HCT116 (cell line): ENCODE measurements around the gene GOLGA6A. TPM values are rescaled to one million over a fixed set of nuclear protein-coding genes. Genes with fewer than 3 reads are reported as not detected.

Source experiments
- ATAC-seq: fragments of 200-7000 bp; cut with Tn5 transposase; 2 replicates; pipeline ENCODE4 v1.9.1; 2020; ENCODE audit warnings: mild to moderate bottlenecking, moderate library complexity
- BruUV-seq: library from RNA; stranded (reverse); fragments of 400-500 nt; replicated peaks from 2 replicates; lab custom pipeline; 2021; lab: Mats Ljungman, UMichigan
- CTCF ChIA-PET: fragments of 300-600 bp; sonication (Branson Sonifier 250); formaldehyde crosslinking; loops from one replicate; lab custom pipeline; 2021; ENCODE audit warnings: antibody characterized with exemption; lab: Charles Lee
- POLR2A ChIA-PET: fragments of 300-600, 350-600 bp; sonication (Branson Sonifier 250); formaldehyde crosslinking; loops from one replicate; lab custom pipeline; 2021; ENCODE audit warnings: antibody characterized with exemption; lab: Charles Lee
- RAD21 ChIA-PET, 2 experiments: fragments of 300-600 bp; sonication (Branson Sonifier 250); formaldehyde crosslinking; loops; one replicate each; lab custom pipeline; 2023; ENCODE audit warnings: low total read pairs in 2 of 2; ENCODE audit not compliant: uncharacterized antibody in 2 of 2, unreplicated experiment in 2 of 2, low non-redundant PET in 1 of 2; lab: Charles Lee
- DNase-seq: peaks from one replicate; pipeline ENCODE4 v3.0.0-alpha.2; 2010; ENCODE audit warnings: low read depth, low spot score
- H2AFZ ChIP-seq: fragments of 200-600 bp; shearing (Covaris generic), sonication (generic); 2 replicates; pipeline ENCODE4 v1.6.1; 2017; ENCODE audit warnings: low read depth, mixed run types, mixed read lengths, antibody characterized with exemption, low read length; ENCODE audit not compliant: poor library complexity, severe bottlenecking
- H3K27ac ChIP-seq: 2 replicates; pipeline ENCODE4 v1.5.1; 2012; ENCODE audit warnings: low read depth, low read length
- H3K27me3 ChIP-seq: fragments of 200-600 bp; sonication (generic); 2 replicates; pipeline ENCODE4 v1.6.1; 2016; ENCODE audit warnings: mixed run types, low read length, mixed read lengths; ENCODE audit not compliant: insufficient read depth
- H3K36me3 ChIP-seq, 2 experiments: fragments of 200-500 bp in 1 of 2; fragments of 200-600 bp in 1 of 2; sonication (Bioruptor generic) in 1 of 2; sonication (generic) in 1 of 2; 2 replicates each; pipeline versions ENCODE4 v1.5.1 to v1.6.1; 2014 to 2016; ENCODE audit warnings: low read length in 2 of 2, inconsistent platforms in 1 of 2, mixed read lengths in 1 of 2, mixed run types in 1 of 2; ENCODE audit not compliant: insufficient read depth in 2 of 2, control insufficient read depth in 1 of 2
- H3K4me1 ChIP-seq, 2 experiments: fragments of 200-600 bp in 1 of 2; sonication (generic) in 1 of 2; 2 replicates each; pipeline versions ENCODE4 v1.5.1 to v1.6.1; 2012 to 2017; ENCODE audit warnings: low read length in 2 of 2, inconsistent platforms in 1 of 2, mild to moderate bottlenecking in 1 of 2, mixed read lengths in 1 of 2, mixed run types in 1 of 2, moderate library complexity in 1 of 2; ENCODE audit not compliant: insufficient read depth in 2 of 2, control insufficient read depth in 1 of 2
- H3K4me2 ChIP-seq: fragments of 200-600 bp; sonication (generic); 2 replicates; pipeline ENCODE4 v1.6.1; 2017; ENCODE audit warnings: mixed run types, low read length, mixed read lengths
- H3K4me3 ChIP-seq, 2 experiments: fragments of 200-600 bp in 1 of 2; sonication (generic) in 1 of 2; replicated peaks in 1 of 2; 2 replicates each; pipeline ENCODE4 v1.5.1; 2011 to 2016; ENCODE audit warnings: low read length in 2 of 2, control low read depth in 1 of 2, low read depth in 1 of 2, mild to moderate bottlenecking in 1 of 2, mixed read lengths in 1 of 2, mixed run types in 1 of 2
- H3K79me2 ChIP-seq: fragments of 200-600 bp; sonication (generic); 2 replicates; pipeline ENCODE4 v1.6.1; 2017; ENCODE audit warnings: mild to moderate bottlenecking, mixed run types, low read length, moderate library complexity, mixed read lengths; ENCODE audit not compliant: insufficient read depth
- H3K9ac ChIP-seq: fragments of 200-600 bp; sonication (generic); 2 replicates; pipeline ENCODE4 v1.6.1; 2016; ENCODE audit warnings: low read length, mixed read lengths
- H3K9me2 ChIP-seq: fragments of 200-600 bp; sonication (generic), shearing (Covaris generic); 2 replicates; pipeline ENCODE4 v1.6.1; 2017; ENCODE audit warnings: mixed run types, mild to moderate bottlenecking, moderate library complexity; ENCODE audit not compliant: insufficient read depth
- H3K9me3 ChIP-seq, 2 experiments: fragments of 200-500 bp in 1 of 2; fragments of 200-600 bp in 1 of 2; sonication (Bioruptor generic) in 1 of 2; sonication (generic) in 1 of 2; 2 replicates each; pipeline ENCODE4 v1.6.1; 2014 to 2017; ENCODE audit warnings: low read length in 2 of 2, mixed read lengths in 2 of 2, inconsistent platforms in 1 of 2, low read depth in 1 of 2, mild to moderate bottlenecking in 1 of 2, mixed run types in 1 of 2, moderate library complexity in 1 of 2; ENCODE audit not compliant: control insufficient read depth in 1 of 2, insufficient read depth in 1 of 2
- H4K20me1 ChIP-seq: fragments of 200-600 bp; sonication (generic), shearing (Covaris generic); 2 replicates; pipeline ENCODE4 v1.6.1; 2017; ENCODE audit warnings: mixed run types, mild to moderate bottlenecking, moderate library complexity; ENCODE audit not compliant: insufficient read depth
- ATF3 ChIP-seq: IDR thresholded peaks from 2 replicates; pipeline ENCODE4 v1.6.1; 2012
- CEBPB ChIP-seq: IDR thresholded peaks from 2 replicates; pipeline ENCODE4 v1.6.1; 2012; ENCODE audit warnings: low read depth
- ELF1 ChIP-seq: IDR thresholded peaks from 2 replicates; pipeline ENCODE4 v1.6.1; 2012; ENCODE audit warnings: low read depth, borderline replicate concordance
- EZH2 ChIP-seq: fragments of 200-600 bp; sonication (generic); IDR thresholded peaks from 2 replicates; pipeline ENCODE4 v1.6.1; 2017; ENCODE audit warnings: antibody characterized with exemption, mixed run types
- JUND ChIP-seq: IDR thresholded peaks from 2 replicates; pipeline ENCODE4 v1.6.1; 2012
- SIN3A ChIP-seq: IDR thresholded peaks from 2 replicates; pipeline ENCODE4 v1.6.1; 2012; ENCODE audit warnings: low read depth
- SP1 ChIP-seq: IDR thresholded peaks from 2 replicates; pipeline ENCODE4 v1.6.1; 2012; ENCODE audit warnings: low read depth
- TCF7L2 ChIP-seq: IDR thresholded peaks from 2 replicates; pipeline ENCODE4 v1.7.0; 2011; ENCODE audit warnings: borderline replicate concordance, inconsistent platforms; ENCODE audit not compliant: insufficient read depth, insufficient read length; ENCODE audit errors: extremely low read depth
- YY1 ChIP-seq: IDR thresholded peaks from 2 replicates; pipeline ENCODE4 v1.6.1; 2011; ENCODE audit warnings: low read length, low read depth, moderate library complexity, mild to moderate bottlenecking; ENCODE audit not compliant: insufficient replicate concordance; ENCODE audit errors: extremely low read depth
- ZNF274 ChIP-seq: fragments of 200-500 bp; sonication (Bioruptor generic); IDR thresholded peaks from 2 replicates; pipeline ENCODE4 v1.6.1; 2014; ENCODE audit warnings: mild to moderate bottlenecking, low read depth, low read length, inconsistent platforms
- intact Hi-C: fragments of 100-400 bp; cut with micrococcal nuclease; formaldehyde crosslinking; loops from 2 replicates; pipeline ENCODE4 v1.10.0; 2022
- total RNA-seq: library from RNA; stranded (reverse); gene quantifications from one replicate; pipeline ENCODE4 v1.2.1, GENCODE V29; 2021; ENCODE audit not compliant: unreplicated experiment

GOLGA6A gene
- total RNA-seq, 1 experiment from 2014 or later = 0.39 TPM

- no peaks in the 10 kb centered on the region for H3K36me3 ChIP-seq
- H3K27ac ChIP-seq = no peak overlapping the region
- no TSS peak for BruUV-seq
- no peaks in the 10 kb centered on the region for H3K79me2 ChIP-seq
- ChIA-PET POLR2A (no interaction called here), CTCF (interaction anchor here (0.6 kb wide), 1 partner anchor 190 kb away, joined by 3 read pairs; no protein-coding TSS in a partner anchor), RAD21 (no interaction called here)
- no peaks in the 10 kb centered on the region for H3K9me3 ChIP-seq
- H3K27me3 ChIP-seq = no peaks in the 10 kb centered on the region
- DNase-seq = no peak
- no peak overlapping the region for H3K4me2 ChIP-seq
- H3K9ac ChIP-seq = no peak overlapping the region
- TF ChIP-seq YY1 (no peak), EZH2 (no peak), ELF1 (no peak), ZNF274 (no peak), JUND (no peak), CEBPB (no peak), ATF3 (no peak), SP1 (no peak)
- no peak for ATAC-seq
- intact Hi-C loops = no loop called here
- peaks cover 0 to 9% of the 10 kb centered on the region in 2 experiments; a peak in 2 of 4 replicates for H3K4me1 ChIP-seq
- H3K9me2 ChIP-seq = no peaks in the 10 kb centered on the region
- H3K4me3 ChIP-seq = no peak overlapping the region
- H2AFZ ChIP-seq = no peak overlapping the region
- H4K20me1 ChIP-seq = no peaks in the 10 kb centered on the region
Observed at GRCh38 chr15:74130849-74131627, 48.7 kb upstream of the GOLGA6A start.

DNA sequence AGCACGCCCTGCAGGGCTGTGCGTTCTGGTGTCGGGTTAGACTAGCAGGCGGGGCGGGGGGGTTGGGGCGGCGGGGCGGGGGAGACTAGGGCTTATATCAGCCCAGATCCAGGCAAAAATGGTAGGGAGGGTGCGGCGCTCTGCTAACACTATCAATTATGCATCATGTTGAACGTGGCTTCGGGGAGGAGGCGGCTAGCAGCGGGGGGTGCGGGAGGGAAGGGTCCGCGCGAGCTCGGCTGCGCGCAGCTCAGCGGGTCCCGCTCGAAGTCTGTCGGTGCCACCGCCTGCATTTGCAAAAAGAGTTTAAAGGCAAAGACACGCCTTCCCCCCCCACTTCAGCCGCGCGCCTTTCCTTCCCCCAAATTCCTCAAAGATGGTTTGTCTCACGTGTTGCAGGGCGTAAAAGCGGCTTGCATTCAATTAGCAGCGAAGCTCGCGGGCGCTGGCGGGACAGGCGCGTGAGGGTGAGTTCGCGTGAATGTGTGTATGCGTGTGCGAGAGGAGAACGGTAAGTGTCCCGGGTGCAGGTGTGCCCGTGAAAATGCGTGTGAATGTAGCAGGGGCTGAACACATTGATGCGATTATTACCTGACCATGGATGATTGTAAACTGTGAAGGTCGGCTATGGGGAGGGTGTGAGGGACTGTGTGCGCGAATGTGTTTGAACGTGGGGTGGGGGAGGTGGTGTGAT is 48.0 kb upstream of the GOLGA6A start, which contains the start of gene ISLR2:
TSS of gene ISLR2 (plus strand) at position 432 of the 694 bp plus-strand sequence. CDS start 2,169 bp downstream, outside the sequence.
- H3K27me3 ChIP-seq = no peaks in the 10 kb centered on the region
- TF ChIP-seq TCF7L2 (no peak), CEBPB (no peak), SIN3A (no peak)

More for the DNA sequence above, 48.0 kb upstream of the GOLGA6A start, which contains the start of gene ISLR2:
- Histone ChIP-seq H3K4me1 (peaks cover 0 to 9% of the 10 kb centered on the region in 2 experiments; a peak in 2 of 4 replicates), H3K9ac (no peak within 1 kb of the TSS), H2AFZ (no peak within 1 kb of the TSS), H3K36me3 (no peaks in the 10 kb centered on the region), H3K4me3 (no peak within 1 kb of the TSS), H4K20me1 (no peaks in the 10 kb centered on the region), H3K79me2 (no peaks in the 10 kb centered on the region), H3K27ac (no peak within 1 kb of the TSS), H3K9me2 (no peaks in the 10 kb centered on the region), H3K9me3 (no peaks in the 10 kb centered on the region), H3K4me2 (no peak within 1 kb of the TSS)
- ChIA-PET RAD21 (no interaction called here), CTCF (interaction anchor here (2.5 kb wide), 1 partner anchor 178 kb away, joined by 10 read pairs; no protein-coding TSS in a partner anchor), POLR2A (no interaction called here)
- ATAC-seq (no peak), DNase-seq (no peak)
- intact Hi-C loops = no loop called here
- no TSS peak for BruUV-seq
